Erythroblast (primary cell): ENCODE data around the gene COX15.

Experiments used
- GATA1 ChIP-seq: IDR thresholded peaks from 2 replicates; pipeline ENCODE4 v1.6.1; 2011; ENCODE audit warnings: low read depth, mild to moderate bottlenecking, control low read depth, low read length, moderate library complexity
- POLR2A ChIP-seq: IDR thresholded peaks from 2 replicates; pipeline ENCODE4 v1.6.1; 2011; ENCODE audit warnings: mild to moderate bottlenecking, low read length

DNA sequence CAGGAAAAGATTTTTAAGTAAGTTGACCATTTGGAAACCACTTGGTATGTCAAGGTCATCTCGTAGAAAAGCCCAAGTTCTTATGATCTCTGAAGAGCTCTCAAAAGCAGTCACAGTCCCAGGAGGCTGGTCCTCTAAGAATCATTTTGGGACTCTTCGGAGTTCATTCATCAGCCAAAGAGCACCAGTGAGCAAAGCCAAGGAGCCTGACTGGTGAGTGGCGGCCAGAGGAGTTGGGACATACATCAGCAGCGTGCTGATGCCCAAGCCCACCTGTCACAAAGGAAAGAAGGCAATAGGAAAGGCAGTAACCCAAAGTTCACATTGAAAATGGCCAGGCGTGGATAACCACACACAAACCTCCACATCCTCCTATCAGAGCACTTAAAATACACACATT is 17.5 kb downstream of the COX15 start:
- TF ChIP-seq POLR2A: no peak
- TF ChIP-seq GATA1: no peak
